Left lung (tissue), 10 donors: ENCODE data around the gene ANXA4. TPM values are rescaled to one million over a fixed set of nuclear protein-coding genes. Genes with fewer than 3 reads are reported as not detected.
"Not testable (repeated sequence)": the region's sequence is repeated elsewhere in the genome, so short reads cannot be mapped to it uniquely, and the experiment has no call there.

Experiments
- ATAC-seq: fragments of 200-7000 bp; cut with Tn5 transposase; one replicate; pipeline ENCODE4 v1.9.1; 2020; ENCODE audit warnings: moderate library complexity
- DNase-seq, 4 donors: peaks; one replicate each; pipeline ENCODE4 v3.0.0-alpha.2; 2013 to 2020
- H3K27ac ChIP-seq, 2 donors: fragments of 200-600 bp; sonication (generic) in 1 of 2; one replicate each; pipeline versions ENCODE4 v1.5.0 to v1.8.0; 2020 to 2021
- H3K27me3 ChIP-seq, 2 donors: fragments of 200-600 bp; sonication (generic) in 1 of 2; one replicate each; pipeline versions ENCODE4 v1.5.0 to v1.8.0; 2020 to 2021
- H3K36me3 ChIP-seq, 2 donors: fragments of 200-600 bp; sonication (generic) in 1 of 2; one replicate each; pipeline versions ENCODE4 v1.5.0 to v1.8.0; 2020 to 2021
- H3K4me1 ChIP-seq, 2 donors: fragments of 200-600 bp; one replicate each; pipeline ENCODE4 v1.8.0; 2021
- H3K4me3 ChIP-seq, 2 donors: fragments of 200-600 bp; sonication (generic) in 1 of 2; one replicate each; pipeline versions ENCODE4 v1.5.0 to v1.8.0; 2020 to 2021; ENCODE audit warnings: mild to moderate bottlenecking in 1 of 2
- H3K9me3 ChIP-seq, 2 donors: fragments of 200-600 bp; sonication (generic) in 1 of 2; one replicate each; pipeline versions ENCODE4 v1.5.0 to v1.8.0; 2020 to 2021
- intact Hi-C, 2 donors: fragments of 100-400 bp; cut with DNase I; formaldehyde crosslinking; loops; one replicate each; pipeline versions ENCODE4 v1.11.2 to v1.14.2; 2022
- polyA plus RNA-seq, 6 donors: library from polyadenylated mRNA; unstranded; fragments of 120-200 nt; gene quantifications; one replicate each; pipeline ENCODE4 v1.2.1, GENCODE V29; 2013; ENCODE audit not compliant: insufficient read length in 6 of 6
- total RNA-seq, 2 donors: library from RNA; stranded (reverse); fragmentation: NEBNext Ultra II Directional; extraction: Animal tissue kit (Norgen Biotek cat#: 25700); gene quantifications; one replicate each; pipeline ENCODE4 v1.2.1, GENCODE V29; 2021
- TF ChIP-seq, protein P1 (sequence below), 2 donors: fragments of 200-600 bp; sonication (generic) in 1 of 2; IDR thresholded peaks; one replicate each; pipeline versions ENCODE4 v1.5.0 to v1.8.0; 2021; ENCODE audit warnings: antibody characterized with exemption in 2 of 2
- donor health status: DM: no; HTN: yes; CAD: no.
- donor health status: DM: no; HTN: no; CAD: no.

The ANXA4 gene
- total and polyA plus RNA-seq, 8 donors: 74.9 to 217 (median 85.7) TPM

- TF ChIP-seq, protein P1, sequence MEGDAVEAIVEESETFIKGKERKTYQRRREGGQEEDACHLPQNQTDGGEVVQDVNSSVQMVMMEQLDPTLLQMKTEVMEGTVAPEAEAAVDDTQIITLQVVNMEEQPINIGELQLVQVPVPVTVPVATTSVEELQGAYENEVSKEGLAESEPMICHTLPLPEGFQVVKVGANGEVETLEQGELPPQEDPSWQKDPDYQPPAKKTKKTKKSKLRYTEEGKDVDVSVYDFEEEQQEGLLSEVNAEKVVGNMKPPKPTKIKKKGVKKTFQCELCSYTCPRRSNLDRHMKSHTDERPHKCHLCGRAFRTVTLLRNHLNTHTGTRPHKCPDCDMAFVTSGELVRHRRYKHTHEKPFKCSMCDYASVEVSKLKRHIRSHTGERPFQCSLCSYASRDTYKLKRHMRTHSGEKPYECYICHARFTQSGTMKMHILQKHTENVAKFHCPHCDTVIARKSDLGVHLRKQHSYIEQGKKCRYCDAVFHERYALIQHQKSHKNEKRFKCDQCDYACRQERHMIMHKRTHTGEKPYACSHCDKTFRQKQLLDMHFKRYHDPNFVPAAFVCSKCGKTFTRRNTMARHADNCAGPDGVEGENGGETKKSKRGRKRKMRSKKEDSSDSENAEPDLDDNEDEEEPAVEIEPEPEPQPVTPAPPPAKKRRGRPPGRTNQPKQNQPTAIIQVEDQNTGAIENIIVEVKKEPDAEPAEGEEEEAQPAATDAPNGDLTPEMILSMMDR (IDR thresholded peaks at IDR 0.05): no peak
- H3K27ac ChIP-seq: peak overlapping the region; percentile 4 to 55
These were observed 12.7 kb downstream of the ANXA4 start for GRCh38 chr2:69754633-69755032.

DNA sequence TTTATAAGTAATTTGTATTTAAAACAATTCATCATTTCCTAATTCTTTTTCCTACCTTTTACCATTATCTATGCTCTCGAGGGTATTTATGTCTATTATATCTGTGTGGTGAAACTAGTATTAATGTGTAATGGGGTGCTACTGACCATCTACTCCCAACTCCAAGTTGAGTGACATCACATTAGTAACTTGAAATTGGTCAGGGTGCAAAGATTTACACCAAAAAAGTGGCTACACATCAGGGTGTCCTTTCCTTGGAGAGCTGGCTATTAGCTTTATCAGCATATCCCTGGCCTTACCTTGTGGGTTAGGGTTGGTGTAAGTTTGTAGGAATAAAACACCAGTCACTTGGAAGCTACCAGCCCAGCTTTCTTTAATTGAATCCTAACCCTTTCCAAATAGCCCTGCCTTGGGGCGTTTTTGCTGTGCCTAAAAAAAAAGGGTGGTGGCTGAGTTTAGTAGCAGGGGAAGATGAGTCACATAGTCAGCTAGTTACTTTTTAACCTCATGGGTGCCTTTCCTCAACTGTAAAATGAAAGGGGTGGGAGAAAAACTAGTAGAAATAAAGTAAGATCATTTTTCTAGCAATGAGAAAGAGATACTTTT lies 14.0 kb downstream of the ANXA4 start:
- TF ChIP-seq, protein P1 (IDR thresholded peaks at IDR 0.05): no peak
- H3K9me3 ChIP-seq: no peaks in the 10 kb centered on the region
- H3K4me1 ChIP-seq: peaks cover 14 to 58% of the 10 kb centered on the region in 2 donors
- peak; percentile 73 for ATAC-seq
- no peak overlapping the region for H3K4me3 ChIP-seq
- H3K27me3 ChIP-seq: no peaks in the 10 kb centered on the region
- H3K36me3 ChIP-seq: peaks cover 0 to 23% of the 10 kb centered on the region in 2 donors
- no peak for DNase-seq
- peak overlapping the region; percentile 27 to 55 for H3K27ac ChIP-seq
- intact Hi-C loops: no loop called here

More at GRCh38 chr2:69754633-69755032, 12.7 kb downstream of the ANXA4 start:
- Histone ChIP-seq H3K27me3 (no peaks in the 10 kb centered on the region), H3K36me3 (peaks cover 0 to 23% of the 10 kb centered on the region in 2 donors), H3K4me1 (peaks cover 14 to 65% of the 10 kb centered on the region in 2 donors), H3K4me3 (no peak overlapping the region), H3K9me3 (no peaks in the 10 kb centered on the region)
- intact Hi-C loops: no loop called here
- ATAC-seq (no peak), DNase-seq (no peak)

DNA sequence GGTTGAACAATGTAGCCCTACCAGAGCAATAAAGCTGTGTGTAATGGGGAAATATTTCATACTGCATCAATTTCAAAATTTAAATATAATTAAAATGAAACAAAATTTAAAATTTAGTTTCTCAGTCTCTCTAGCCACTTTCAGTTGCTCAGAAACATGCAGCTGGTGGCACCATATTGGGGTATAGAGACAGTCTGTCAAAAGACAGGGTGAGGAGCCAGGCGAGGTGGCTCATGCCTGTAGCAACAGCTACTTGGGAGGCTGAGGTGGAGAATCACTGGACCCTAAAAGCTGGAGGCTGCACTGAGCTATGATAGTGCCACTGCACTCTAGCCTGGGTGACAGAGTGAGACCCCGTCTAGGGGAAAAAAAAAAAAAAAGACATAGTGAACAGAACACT lies 20.1 kb downstream of the ANXA4 start:
- H3K4me1 ChIP-seq: peaks cover 0 to 43% of the 10 kb centered on the region in 2 donors
- H3K4me3 ChIP-seq: no peak overlapping the region
- DNase-seq (no peak), ATAC-seq (no peak)
- intact Hi-C loops: no loop called here
- H3K36me3 ChIP-seq: peaks cover 0 to 25% of the 10 kb centered on the region in 2 donors
- TF ChIP-seq, protein P1 (IDR thresholded peaks at IDR 0.05): no peak
- peak overlapping the region; percentile 72 to 84 for H3K27ac ChIP-seq
- no peaks in the 10 kb centered on the region for H3K9me3 ChIP-seq
- no peaks in the 10 kb centered on the region for H3K27me3 ChIP-seq

DNA sequence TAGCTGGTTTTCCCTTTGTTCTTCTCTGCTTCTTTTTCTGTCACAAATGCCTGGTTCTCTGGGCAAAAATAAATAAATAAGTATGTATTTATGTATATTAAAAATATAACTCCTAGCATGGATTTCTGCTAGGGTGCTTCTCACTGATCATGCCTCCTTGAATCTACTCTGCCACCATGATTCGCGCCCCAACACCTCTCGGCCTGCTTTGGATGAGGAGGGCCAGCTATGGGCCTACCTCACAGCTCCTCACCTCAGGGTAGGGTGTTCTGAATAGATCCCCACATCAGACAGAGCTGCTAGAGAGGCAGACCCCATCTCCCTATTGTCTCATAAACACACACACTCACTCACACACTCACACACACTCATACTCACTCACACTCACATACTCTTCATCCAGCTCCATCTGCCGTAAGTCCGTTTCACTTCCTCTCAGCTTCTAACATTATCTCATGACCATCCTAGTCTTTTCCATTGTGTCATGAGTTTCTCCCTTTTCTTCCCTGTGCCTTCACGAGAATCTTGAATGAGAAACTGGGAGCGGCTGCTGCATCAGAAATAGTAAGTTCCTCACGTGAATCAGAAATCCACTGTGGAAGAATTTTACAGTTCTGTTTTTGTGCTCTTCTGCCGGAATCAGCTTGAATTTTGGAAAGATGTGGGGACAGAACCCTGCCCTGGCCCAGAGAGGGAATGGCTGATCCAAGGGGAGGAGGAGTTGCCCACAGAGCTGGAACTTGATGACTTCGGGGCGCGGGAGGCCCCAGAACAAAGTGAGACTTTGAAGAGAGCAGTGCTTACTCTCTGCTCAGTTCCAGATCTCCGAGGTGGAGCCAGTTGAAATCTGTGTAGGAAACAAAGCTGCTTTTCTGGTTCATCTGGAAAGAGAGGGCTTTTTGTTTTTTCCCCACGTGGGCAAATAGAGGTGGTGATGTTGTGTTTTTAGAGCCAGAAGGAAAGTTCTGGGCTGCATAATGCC lies 20.9 kb downstream of the ANXA4 start:
- ATAC-seq (peak; percentile 67), DNase-seq (peak in 1 of 4 donors; percentile 54)
- no peak overlapping the region for H3K4me3 ChIP-seq
- H3K36me3 ChIP-seq: peaks cover 0 to 17% of the 10 kb centered on the region in 2 donors
- H3K27me3 ChIP-seq: no peaks in the 10 kb centered on the region
- TF ChIP-seq, protein P1 (IDR thresholded peaks at IDR 0.05): no peak
- H3K9me3 ChIP-seq: no peaks in the 10 kb centered on the region
- intact Hi-C loops: no loop called here
- peak overlapping the region; percentile 72 to 84 for H3K27ac ChIP-seq
- peaks cover 3 to 43% of the 10 kb centered on the region in 2 donors for H3K4me1 ChIP-seq

- H3K36me3 ChIP-seq, H3K27me3 ChIP-seq, H3K4me3 ChIP-seq, intact Hi-C loops, ATAC-seq, H3K9me3 ChIP-seq, H3K27ac ChIP-seq, DNase-seq: not testable (repeated sequence)
- H3K4me1 ChIP-seq: peaks cover 3 to 50% of the 10 kb centered on the region in 2 donors
These were observed 21.9 kb downstream of the ANXA4 start for GRCh38 chr2:69763831-69764230.
